DMS 273 (cell line): ENCODE measurements around the gene NSD2.
"Not testable (repeated sequence)": the region's sequence is repeated elsewhere in the genome, so short reads cannot be mapped to it uniquely, and the experiment has no call there.

Experiments used
- DNase-seq: peaks from one replicate; lab custom pipeline; 2025; ENCODE audit not compliant: unreplicated experiment; lab: John Stamatoyannopoulos, UW

The NSD2 gene

GRCh38 chr4:1870578-1871443 lies at the start of gene NSD2:
Gene NSD2, plus strand, starts transcription at chr4:1871393. Its CDS starts 29,262 bp downstream, at chr4:1900655.
- peak; percentile 96 for DNase-seq

DNA sequence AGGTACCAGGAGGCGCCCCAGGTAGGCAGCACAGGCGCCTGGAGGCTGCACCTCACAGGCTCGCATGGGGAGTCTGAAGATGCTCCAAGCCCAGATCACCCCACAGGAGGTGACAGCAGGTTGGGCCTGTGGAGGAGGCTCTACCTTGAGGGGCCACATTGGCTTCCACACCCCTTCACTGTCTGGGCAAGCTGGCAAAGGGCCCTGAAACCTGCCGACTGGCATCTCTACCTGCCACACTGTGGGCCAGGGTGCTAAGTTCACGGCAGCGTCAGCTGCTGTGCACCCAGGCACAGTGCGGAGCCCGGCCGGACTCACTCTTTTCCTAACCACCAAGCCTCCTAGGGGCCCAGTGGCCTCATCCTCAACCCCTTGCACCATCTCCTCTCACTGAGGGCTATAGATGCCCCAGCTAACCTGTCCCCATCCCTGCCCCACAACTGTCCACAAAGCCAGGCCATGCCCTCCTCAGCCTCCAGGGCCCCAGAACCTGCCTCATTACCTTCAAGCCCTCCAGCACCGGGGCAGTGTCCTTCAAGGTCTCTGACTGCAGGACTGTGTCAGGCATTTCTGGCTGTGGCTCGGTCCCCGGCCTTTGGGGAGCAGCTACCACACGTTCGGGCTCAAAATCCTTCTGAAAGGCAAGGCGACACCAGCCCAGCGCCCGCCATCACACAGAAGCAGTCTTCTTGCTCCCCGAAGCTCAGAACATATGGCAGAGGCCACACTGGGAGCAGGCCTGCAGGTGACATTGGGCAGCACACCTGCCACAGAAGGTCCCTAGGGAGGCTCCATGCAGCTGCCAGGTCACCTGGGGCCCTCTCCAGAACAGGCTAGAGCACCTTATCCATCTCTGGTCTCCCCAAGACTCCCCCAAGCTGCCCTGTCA lies 49.3 kb upstream of the NSD2 start:
- no peak for DNase-seq

DNA sequence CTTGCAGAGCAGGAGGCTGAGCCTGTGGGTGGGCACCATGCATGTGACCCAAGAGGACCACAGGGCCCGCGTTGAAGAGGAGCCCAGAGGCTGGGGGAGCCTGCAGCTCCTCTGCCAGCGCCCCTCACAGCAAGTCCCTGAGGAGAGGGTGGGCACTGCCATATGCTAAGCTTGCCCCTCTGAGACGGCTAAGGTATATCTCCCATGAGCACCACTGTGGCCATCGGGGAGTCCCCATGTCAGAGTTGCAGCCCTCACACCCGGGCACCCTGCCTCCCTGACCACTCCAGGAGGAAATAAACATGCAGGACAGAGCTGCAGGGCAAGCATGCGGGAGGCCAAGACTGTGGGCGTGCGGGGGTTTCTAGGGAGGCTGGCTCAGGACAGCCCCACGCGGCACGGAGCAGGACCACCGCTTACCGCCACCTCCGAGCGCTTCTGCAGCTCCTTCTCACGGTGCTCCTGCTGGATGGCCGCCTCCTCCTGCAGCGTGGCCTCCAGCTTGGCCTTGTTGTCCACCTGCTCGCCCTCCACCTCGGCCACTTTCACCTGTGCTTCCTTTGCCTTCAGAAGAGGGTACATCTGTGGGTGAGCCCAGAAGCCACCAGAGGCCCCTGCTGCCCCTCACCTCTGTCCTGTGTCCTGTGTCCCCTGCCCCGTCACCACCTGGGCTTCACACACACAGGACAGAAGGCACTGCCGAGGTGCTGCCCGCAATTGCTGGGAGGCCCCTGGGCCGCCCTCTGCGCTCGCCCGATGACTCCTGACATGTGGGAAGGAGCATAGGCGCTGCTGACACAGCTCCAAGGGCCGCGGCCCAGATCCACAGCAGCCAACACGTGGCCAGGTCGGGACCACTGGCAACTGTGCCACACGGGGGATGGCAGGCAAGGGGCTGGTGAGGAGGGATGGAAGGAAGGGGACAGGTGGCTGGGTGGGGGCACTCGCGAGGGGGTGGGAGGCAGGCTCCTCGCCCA lies 48.3 kb upstream of the NSD2 start:
- DNase-seq = no peak

GRCh38 chr4:1823545-1823932 lies 47.7 kb upstream of the NSD2 start:
- DNase-seq = no peak

GRCh38 chr4:1824746-1825145 lies 46.4 kb upstream of the NSD2 start:
- no peak for DNase-seq

DNA sequence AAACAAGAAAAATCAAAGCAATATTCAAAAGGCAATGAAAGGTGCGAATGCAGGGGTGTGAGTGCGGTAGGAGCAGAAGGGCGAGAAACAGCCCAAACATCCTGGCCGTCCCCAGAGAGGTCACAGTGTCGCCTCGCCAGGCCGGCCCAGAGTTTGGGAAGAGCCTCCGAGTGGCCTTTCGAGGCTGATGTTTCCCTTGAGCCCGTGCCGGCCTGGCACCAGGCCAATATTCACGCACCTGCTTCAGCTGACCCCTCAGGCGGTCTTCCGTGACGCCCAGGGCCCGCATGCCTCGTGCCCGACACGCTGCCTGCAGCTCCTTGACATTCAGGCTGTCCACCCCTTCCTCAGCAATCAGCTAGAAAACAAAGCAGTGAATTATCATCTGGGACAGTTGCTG lies 45.9 kb upstream of the NSD2 start:
- DNase-seq = no peak

DNA sequence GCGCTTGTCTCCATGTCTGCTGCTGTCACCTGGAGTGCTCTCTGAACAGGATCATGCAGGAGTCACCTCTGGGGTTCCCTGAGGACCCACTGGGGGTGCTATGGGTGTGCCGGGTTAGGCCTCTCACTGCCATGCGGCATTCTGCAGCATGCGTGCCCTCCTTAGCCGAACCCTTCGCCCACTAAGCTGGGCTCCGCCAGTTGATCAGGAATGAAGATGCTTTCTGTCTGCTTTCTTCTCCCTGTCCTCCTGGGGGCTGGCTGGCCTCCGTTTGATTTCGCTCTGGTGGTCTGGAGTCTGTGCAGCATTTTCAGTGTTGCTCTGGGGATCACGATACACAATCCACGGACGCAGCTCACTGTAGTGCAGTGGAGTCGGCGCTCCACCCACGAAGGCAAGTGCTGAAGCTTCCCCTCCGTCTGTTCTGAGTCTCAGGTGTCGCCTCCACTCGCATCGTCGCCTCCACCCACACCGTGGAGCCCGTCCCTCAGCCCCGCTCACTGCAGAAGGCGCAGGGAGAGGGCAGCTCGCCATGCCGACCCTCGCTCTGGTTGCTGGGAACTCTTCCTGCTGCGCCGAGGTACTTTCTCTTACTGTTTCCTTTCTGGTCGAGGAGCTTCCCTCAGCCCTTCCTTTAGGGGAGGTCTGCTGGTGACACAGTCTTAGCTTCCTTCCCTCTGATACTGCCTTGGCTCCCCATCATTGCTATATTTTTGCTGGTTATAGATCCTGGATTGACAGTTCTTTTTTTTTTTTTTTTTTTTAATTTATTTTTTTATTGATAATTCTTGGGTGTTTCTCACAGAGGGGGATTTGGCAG lies 44.5 kb upstream of the NSD2 start:
- no peak for DNase-seq

GRCh38 chr4:1830234-1830633 lies 41.0 kb upstream of the NSD2 start:
- no peak for DNase-seq

DNA sequence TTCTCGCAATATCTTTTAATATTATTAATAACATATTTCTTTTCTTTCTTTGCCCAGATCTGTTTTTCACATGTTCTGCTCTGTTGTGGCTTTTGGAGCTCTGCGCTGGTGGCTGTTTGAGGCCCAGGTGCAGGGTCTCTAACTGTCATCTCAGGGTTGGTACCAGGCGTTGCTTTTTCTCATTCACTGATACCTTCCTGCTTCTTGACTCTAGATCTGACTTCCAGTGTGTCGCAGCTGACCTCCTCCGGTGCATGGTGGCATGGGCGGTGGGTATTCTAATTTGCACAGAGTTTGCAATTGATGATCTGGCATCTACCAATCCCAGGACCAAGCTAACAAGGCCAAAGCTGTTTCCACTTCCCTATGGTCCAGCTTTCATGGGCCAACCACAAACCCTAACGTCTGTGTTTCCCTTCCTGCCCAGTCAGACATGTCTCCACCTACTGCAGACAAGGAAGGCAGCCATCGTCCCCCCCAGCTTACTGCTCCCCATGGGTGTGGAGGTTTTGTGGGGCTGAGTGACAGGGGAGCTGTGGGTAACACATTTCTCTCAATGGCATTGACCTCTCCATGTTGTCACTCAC lies 40.5 kb upstream of the NSD2 start:
- DNase-seq = no peak

DNA sequence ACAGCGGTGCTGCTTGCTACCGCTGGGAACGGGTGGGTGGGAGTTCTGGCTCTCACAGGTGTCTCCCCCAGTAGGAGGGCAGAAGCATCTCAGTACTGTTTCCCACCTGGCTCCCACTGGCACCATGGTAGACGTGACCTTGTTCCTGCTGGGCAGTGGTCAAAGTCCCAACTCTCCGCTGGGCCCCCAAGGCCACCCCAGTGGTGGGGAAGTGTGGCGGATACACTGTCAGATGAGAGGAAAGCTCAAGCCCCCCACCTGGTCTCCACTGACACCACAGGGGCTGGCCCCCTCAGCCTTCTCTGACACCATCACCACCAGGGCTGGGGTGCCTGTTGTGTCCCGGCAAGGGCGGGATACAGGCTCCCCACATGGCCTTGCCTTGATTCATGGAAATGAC lies 39.9 kb upstream of the NSD2 start:
- DNase-seq = no peak

DNA sequence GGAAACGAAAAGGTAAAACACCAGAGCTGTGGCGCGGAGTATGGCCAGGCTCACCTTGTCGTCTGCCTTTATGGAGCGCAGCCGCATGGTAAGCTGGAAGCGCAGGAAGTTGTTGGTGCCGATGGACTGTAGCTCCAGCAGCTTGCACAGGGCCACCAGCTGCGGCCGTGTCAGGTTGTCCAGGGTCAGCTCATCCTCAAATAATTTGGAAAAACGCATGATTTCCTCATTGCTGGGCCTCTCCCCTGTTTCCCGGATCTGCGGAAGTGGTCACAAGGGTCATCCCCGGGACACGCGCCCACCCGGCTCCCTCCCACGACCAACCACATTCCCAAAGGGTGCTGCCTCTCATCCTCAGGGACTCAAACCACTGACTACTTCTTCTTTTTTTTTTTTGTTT lies 38.5 kb upstream of the NSD2 start:
- DNase-seq = no peak

GRCh38 chr4:1833307-1834046 lies 37.7 kb upstream of the NSD2 start:
- DNase-seq = no peak

DNA sequence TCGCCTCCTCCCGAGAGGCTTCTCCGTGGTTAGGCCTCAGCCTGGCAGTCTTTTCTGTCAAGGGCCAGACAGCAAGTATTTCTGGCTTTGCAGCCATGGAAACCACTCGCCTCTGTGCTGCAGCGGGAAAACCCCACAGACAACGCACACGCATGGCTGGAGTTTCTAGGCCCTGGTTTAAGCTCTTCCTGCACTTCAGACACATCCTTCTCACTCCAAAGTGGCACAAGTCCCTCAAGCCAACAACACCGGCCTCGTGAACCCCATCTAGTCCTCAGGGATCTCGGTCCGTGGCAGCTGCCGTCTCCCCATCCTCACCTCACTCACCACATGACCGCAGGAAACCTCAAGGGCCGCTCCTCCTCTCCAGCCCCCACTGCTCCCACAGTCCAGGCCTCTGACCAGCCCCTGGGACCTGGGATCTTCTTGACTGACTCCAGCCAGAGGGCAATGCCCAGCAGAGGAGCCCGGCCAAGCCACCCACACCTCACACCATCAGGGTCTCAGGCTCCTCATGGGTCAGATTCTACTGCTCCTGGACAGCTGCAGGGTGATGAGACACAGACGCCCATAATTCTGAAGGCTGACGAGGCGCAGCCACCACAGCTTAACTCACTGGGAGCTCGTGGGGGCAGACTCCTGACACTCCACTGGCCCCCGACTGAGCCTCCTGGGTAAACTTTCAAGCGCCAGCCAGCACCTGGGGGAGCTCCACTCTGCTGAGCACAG lies 37.0 kb upstream of the NSD2 start:
- no peak for DNase-seq

DNA sequence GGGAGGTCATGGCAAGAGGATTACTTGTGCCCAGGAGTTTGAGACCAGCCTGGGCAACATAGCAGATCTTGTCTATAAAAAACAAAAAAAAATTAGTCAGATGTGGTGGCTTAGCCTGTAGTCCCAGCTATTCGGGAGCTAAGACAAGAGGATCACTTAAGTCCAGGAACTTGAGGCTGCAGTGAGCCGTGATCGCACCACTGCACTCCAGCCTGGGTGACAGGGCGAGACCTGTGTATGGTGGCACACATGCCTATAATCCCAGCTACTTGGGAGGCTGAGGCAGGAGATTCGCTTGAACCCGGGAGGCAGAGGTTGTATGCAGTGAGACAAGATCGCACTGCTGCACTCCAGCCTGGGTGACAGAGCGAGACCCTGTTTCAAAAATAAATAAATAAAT lies 35.4 kb upstream of the NSD2 start:
- not testable (repeated sequence) for DNase-seq

DNA sequence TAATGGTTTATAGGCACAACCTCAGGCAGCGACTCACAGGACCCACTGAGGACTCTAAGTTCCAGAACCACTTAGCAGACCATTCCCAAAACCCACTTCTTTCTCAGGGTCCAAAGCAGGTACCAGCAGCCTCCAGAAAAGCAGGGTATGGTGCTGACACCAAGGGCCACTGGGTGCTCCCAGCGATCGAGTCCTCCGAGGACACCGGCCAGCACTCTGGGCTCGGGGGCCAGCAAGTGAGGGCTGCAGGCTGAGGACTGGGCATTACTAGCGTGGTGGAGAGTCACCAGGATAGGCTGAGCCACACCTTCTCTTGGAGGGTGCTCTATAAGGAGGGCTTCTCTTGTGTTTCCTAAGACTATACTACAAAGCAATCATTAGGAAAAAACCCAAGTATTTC lies 34.5 kb upstream of the NSD2 start:
- no peak for DNase-seq

- DNase-seq = no peak
Measured at GRCh38 chr4:1837069-1837468, 34.1 kb upstream of the NSD2 start.

GRCh38 chr4:1839282-1839681 lies 31.9 kb upstream of the NSD2 start:
- no peak for DNase-seq

DNA sequence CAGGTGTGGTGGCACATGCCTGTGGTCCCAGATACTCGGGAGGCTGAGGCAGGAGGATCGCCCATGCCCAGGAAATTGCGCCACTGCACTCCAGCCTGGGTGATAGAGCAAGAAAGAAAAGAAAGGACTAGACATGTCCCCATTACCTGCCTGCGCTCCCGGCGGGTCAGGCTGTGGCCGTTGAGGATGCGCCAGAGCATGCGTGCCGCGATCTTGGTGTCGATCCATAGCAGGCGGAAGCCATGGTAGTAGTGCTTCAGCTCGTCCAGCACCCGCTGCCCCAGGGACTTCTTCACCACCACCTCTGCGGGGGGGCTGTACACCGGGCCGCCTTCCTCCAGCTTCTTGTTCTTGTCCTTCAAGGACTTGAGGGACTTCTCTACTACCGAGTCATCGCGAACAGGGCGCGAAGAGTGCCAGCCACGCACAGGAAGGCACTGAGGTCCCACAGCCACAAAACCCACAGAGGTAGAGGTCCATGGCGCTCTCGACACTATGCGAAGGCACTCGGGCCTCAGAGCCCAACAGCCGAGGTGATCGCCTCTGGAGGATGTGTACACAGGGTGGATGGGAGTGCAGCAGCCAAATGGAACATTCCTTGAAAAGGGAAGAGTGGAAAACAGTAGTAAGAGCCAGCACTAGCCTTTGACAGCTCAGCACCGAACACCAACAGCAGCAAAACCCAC lies 29.8 kb upstream of the NSD2 start:
- DNase-seq = no peak
